T47D (cell line): ENCODE results near the gene TNFRSF9.

Source experiments
- DNase-seq, 2 experiments: peaks; one replicate each; pipeline versions ENCODE4 v3.0.0 to v3.0.0-alpha.2; 2011 to 2012; ENCODE audit warnings: low read depth in 1 of 2, low spot score in 1 of 2
- JUND ChIP-seq: IDR thresholded peaks from 2 replicates; pipeline ENCODE4 v1.6.1; 2012; ENCODE audit warnings: low read depth
- in situ Hi-C: cut with HindIII; loops from 2 replicates; pipeline ENCODE4 v1.10.0; 2016; ENCODE audit warnings: low sequenced_read_pairs, low pct_unique_long_range_greater_than_20kb

TNFRSF9 gene

GRCh38 chr1:7940745-7941436, at the start of gene TNFRSF9:
Gene TNFRSF9, minus strand, starts transcription at chr1:7940839. Its CDS starts 845 bp downstream, at chr1:7939994.
- in situ Hi-C loops: no loop called here
- TF ChIP-seq JUND: no peak
- no peak for DNase-seq

DNA sequence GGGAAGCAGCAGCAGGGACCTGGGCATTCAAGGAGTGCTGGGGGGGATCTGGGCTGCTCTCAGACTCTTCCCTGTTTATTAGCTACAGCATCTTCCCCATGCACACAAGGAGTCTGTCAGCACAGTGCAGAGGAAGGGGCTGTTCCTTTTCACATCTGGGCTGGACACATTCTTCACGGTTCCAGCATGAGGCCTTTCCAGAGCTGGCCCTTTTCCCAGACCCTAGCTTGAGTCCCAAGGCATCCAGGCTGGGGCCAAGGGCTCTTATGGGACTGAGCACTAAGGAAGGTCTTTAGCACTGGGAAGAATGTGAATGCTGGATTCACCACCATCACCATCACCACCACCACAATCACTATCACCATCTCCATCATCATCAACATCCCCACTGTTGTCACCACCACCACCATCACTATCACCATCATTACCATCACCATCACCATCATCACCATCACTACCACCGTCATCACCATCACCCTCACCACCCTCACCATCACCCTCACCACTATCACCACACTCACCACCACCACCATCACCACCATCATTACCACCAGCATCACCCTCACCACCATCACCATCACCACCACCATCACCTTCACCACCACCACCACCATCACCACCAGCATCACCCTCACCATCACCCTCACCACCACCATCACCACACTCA, 49.3 kb upstream of the TNFRSF9 start:
- in situ Hi-C loops: no loop called here
- TF ChIP-seq JUND: no peak
- DNase-seq: no peak

- DNase-seq: no peak
- in situ Hi-C loops: no loop called here
- TF ChIP-seq JUND: no peak
Observed at GRCh38 chr1:7988576-7988975, 47.9 kb upstream of the TNFRSF9 start.

GRCh38 chr1:7987528-7987927, 46.9 kb upstream of the TNFRSF9 start:
- in situ Hi-C loops: no loop called here
- no peak for DNase-seq
- TF ChIP-seq JUND: no peak

DNA sequence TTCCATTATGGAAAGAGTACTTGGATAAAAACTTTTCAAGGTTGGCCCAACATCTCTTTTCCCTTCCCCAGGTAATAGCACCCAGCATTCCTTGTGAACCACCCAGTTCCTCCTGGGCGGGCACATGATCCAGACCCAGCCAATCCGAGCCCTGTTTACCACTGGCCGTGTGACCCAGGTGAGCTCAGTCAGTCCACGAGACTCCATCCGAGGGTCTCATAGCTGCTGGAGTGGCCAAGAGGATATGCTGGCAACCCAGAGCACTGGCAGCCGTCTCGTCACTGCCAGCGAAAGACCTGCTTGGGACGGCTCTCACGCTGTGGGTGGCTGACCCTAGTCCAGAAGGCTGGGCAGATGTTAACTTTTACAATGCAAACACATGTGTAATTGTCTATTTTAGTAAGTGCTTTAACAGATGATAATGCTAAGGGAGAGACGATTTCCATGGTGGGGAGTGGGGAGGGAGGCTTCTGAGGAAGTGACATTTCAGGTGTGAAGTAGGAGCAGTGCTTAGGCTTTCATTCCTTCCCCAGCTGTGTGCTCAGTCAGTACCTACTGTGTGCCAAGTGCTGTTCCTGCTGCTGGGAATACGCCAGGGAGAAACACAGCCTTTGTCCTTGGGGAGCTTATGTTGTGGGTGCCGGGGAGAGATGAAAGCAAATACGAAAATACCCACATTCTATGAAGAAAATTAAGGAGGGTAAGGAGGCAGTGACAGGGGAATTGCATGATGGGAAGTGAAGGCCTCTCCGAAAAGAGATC, 45.4 kb upstream of the TNFRSF9 start:
- in situ Hi-C loops: no loop called here
- TF ChIP-seq JUND: no peak
- DNase-seq: no peak

GRCh38 chr1:7984811-7985210, 44.2 kb upstream of the TNFRSF9 start:
- DNase-seq: no peak
- in situ Hi-C loops: no loop called here
- no peak for TF ChIP-seq JUND

DNA sequence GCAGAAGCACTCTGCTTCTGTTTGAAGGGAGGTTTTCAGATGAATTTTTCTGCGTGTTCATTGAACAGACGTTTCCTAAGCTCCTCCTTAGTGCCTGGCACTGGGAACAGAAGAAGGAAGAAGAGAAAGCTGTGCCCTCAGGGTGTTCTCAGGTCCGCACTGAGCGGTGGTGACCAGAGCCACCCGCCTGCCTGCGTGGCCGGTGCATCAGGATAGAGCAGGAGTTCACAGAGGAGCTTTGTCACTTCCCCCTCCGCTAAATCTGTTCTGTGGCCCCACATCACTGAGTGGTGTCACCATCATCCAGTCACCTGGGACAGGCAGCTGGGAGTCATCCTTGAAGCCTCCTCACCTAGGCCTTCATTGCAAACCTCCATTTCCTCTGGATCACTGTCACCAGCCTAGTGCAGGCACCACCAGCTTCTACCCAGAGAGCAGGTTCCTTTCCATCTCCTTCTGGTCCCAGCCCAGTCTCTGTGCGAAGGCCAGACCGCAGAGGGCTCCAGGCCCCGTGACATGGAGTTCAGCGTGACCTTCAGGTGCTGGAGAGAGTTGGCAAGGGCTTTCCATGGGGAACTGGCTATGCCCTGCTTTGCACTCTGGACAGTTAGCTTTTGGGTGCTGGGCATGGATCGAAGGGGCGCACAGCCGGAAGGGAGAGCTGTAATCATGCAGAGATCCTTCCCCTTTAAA, 42.6 kb upstream of the TNFRSF9 start:
- in situ Hi-C loops: no loop called here
- TF ChIP-seq JUND: no peak
- no peak for DNase-seq

DNA sequence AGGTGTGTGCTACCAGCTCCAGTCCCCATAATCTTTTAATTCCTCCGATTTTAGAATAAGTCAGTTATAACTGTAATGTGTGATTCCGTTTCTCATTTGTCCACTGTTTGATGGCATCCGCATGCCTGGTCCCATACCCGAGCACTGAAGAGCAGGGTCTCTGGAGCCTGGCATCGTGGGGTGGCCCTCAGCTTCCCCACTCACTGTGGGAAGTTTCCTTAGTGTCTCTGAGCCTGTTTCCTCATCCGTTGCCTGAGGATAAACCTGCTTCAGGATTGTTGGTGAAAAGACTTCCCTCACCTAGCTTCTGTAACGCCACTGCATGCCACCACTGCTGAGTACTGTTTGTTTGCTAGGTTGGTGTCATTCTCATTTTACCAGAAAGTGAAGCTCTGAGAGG, 40.3 kb upstream of the TNFRSF9 start:
- DNase-seq: no peak
- no peak for TF ChIP-seq JUND
- in situ Hi-C loops: no loop called here

GRCh38 chr1:7975212-7975865, 34.7 kb upstream of the TNFRSF9 start:
- no peak for TF ChIP-seq JUND
- in situ Hi-C loops: no loop called here
- peak; percentile 57 to 88 for DNase-seq

- no peak for DNase-seq
- in situ Hi-C loops: no loop called here
- no peak for TF ChIP-seq JUND
Observed at GRCh38 chr1:7973086-7973485, 32.4 kb upstream of the TNFRSF9 start.

DNA sequence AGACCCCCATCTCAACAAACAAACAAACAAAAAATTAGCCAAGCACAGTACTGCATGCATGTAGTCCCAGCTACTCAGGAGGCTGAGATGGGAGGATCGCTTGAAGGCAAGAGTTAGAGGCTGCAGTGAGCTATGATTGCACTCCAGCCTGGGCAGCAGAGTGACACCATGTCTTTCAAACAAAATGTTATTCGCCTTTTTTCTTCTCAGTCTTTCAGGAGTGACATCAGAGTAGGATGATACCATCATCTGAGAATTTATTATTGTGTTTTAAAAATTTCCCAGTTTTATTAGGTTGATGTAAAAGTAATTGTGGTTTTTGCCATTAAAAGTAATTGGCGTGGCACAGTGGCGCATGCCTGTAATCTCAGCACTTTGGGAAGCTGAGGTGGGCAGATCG, 31.6 kb upstream of the TNFRSF9 start:
- TF ChIP-seq JUND: no peak
- in situ Hi-C loops: no loop called here
- DNase-seq: no peak

DNA sequence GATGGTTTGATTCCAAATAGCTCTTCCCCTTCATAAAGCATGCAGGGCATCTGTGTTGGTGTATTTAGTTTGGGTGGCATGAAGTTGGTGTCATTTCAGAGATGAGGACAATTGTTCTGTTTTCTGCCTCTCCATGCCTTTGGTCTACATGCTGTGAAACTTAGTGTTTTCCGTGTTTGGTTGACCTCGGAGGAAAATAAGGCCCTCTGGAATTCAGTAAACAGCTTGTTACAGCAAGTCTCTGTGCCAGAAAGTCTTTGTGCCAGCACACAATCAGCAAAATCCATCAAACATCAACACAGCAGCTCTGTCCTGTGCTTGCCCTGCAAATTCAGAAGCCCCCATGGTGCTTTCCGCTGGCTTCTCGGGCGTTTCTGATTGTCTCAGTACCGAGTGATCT, 30.4 kb upstream of the TNFRSF9 start:
- DNase-seq: peak in 1 of 2 experiments; percentile 50
- in situ Hi-C loops: no loop called here
- no peak for TF ChIP-seq JUND
